Activated naive CD4-positive, alpha-beta T cell treated with anti-CD3 and anti-CD28 coated beads for 36 hours (primary cell): ENCODE measurements around the gene TENM4. TPM values are rescaled to one million over a fixed set of nuclear protein-coding genes. Genes with fewer than 3 reads are reported as not detected.

Experiments used
- CTCF ChIA-PET: fragments of 350-600 bp; sonication (Branson Sonifier 250); formaldehyde crosslinking; loops from one replicate; lab custom pipeline; 2021; ENCODE audit warnings: antibody characterized with exemption; lab: Charles Lee
- DNase-seq: peaks from one replicate; pipeline ENCODE4 v3.0.0-alpha.2; 2020
- H3K27ac Mint-ChIP-seq: one replicate; pipeline ENCODE4 v1.8.0; 2021; ENCODE audit warnings: mild to moderate bottlenecking, mixed read lengths
- H3K27me3 Mint-ChIP-seq: one replicate; pipeline ENCODE4 v1.8.0; 2021; ENCODE audit warnings: low read depth, mixed read lengths
- H3K36me3 Mint-ChIP-seq: one replicate; pipeline ENCODE4 v1.8.0; 2021; ENCODE audit warnings: low read depth, mixed read lengths
- H3K4me1 Mint-ChIP-seq: one replicate; pipeline ENCODE4 v1.8.0; 2021; ENCODE audit warnings: low read depth, mixed read lengths
- H3K4me3 Mint-ChIP-seq: one replicate; pipeline ENCODE4 v1.8.0; 2021; ENCODE audit warnings: mild to moderate bottlenecking, moderate library complexity, mixed read lengths
- H3K9me3 Mint-ChIP-seq: one replicate; pipeline ENCODE4 v1.8.0; 2021; ENCODE audit warnings: mixed read lengths
- intact Hi-C: fragments of 100-400 bp; cut with micrococcal nuclease; formaldehyde crosslinking; loops from one replicate; pipeline ENCODE4 v1.15.1; 2023
- total RNA-seq, 2 experiments: library from RNA; stranded (reverse); gene quantifications; one replicate each; pipeline ENCODE4 v1.2.3, GENCODE V29; 2021

Gene TENM4
- total RNA-seq, 2 experiments from 2014 or later: not detected

DNA sequence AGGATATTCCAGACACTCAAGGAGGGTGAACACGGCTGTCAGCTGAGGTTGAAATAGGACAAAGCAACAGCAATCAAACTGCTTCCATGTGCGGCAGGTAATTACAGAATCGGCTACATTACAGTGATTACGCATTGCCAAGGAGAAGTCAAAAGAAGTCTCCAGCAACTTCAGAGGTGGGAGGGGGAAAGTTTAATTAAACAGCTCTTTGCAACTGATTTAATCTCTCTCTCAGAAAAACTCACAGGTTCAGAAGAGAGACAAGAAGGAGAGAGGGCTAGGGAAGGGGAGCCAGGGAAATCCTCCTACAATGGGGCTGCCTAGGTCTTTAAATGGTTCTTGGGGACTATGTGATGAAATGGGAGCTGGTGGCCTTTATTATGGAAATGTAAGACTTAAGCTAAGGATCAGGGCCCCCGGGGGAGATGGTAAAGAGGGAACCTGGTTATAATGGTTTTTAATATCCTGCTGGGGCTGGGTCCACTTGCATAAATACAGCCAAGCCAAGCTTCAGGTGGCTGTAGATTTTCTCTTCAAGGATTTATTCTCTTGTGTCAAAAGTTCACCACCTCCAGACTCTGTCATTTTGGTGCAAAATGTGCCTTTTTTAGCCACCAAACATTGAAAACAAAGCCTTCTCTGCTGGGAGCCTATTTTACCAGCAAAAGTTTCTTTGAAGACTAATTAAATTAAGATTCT lies 511.5 kb downstream of the TENM4 start:
- no peaks in the 10 kb centered on the region for H3K36me3 Mint-ChIP-seq
- H3K9me3 Mint-ChIP-seq: no peaks in the 10 kb centered on the region
- no peak for DNase-seq
- no peak overlapping the region for H3K27ac Mint-ChIP-seq
- H3K27me3 Mint-ChIP-seq: no peaks in the 10 kb centered on the region
- no peaks in the 10 kb centered on the region for H3K4me1 Mint-ChIP-seq
- intact Hi-C loops: no loop called here
- no peak overlapping the region for H3K4me3 Mint-ChIP-seq
- CTCF ChIA-PET: interaction anchor here (0.6 kb wide), 1 partner anchor 101 kb away, joined by 3 read pairs; no protein-coding TSS in a partner anchor

DNA sequence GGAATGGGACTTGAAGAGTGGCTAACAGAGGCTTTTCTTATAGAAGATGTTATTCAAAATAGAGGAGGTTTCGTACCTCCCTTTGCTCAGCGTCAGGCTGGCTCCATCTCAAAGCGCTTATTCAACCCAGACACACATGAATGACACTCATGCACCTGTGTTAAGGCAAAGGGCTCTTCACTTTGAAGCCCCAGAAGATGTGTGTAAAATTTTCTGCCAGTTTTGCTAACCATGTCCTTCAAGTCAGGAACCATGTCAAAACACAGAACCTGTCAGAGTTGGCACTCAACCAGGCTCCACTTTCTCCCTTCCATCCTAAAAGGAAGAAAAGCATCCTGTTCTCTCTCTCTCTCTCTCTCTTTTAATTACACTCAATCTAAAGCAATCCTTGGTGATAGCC lies 513.3 kb downstream of the TENM4 start:
- intact Hi-C loops: no loop called here
- Mint-ChIP-seq H3K4me1 (no peaks in the 10 kb centered on the region), H3K36me3 (no peaks in the 10 kb centered on the region), H3K27me3 (no peaks in the 10 kb centered on the region), H3K4me3 (no peak overlapping the region), H3K27ac (no peak overlapping the region), H3K9me3 (no peaks in the 10 kb centered on the region)
- CTCF ChIA-PET: no interaction called here
- no peak for DNase-seq

DNA sequence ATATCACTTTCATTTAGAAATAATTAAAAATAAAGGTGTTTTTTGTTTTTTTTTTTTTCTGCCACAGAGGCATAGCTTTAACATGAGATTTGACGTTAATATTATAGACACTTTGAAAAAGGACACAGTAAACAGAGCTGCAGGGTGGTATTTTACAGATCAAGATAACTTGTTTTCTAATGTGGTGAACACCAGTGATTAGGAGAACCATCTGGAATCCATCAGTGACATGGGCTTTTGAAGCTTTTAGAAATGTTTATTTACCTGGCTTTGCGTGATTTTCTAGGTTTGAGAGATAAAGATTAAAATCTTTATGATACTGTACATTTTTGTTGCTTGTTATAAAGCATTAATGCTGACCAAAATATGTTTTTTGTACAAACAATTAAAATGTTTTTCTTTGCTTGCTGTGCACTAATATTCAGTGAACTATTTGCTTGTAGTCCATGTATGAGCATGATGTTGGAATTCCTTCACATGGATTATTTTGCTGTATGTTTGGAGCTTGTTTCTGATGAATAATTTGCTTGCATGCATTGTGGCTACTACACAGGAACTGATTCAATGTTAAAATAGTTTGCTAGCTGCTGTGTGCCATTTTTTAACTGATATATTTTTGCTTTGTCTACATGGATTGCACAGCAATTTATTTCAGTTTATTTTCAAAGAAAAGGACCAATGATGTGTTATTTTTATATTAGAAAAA lies 514.0 kb downstream of the TENM4 start:
- DNase-seq: no peak
- Mint-ChIP-seq H3K27ac (no peak overlapping the region), H3K9me3 (no peaks in the 10 kb centered on the region), H3K36me3 (no peaks in the 10 kb centered on the region), H3K4me3 (no peak overlapping the region), H3K4me1 (no peaks in the 10 kb centered on the region), H3K27me3 (no peaks in the 10 kb centered on the region)
- intact Hi-C loops: no loop called here
- CTCF ChIA-PET: no interaction called here

DNA sequence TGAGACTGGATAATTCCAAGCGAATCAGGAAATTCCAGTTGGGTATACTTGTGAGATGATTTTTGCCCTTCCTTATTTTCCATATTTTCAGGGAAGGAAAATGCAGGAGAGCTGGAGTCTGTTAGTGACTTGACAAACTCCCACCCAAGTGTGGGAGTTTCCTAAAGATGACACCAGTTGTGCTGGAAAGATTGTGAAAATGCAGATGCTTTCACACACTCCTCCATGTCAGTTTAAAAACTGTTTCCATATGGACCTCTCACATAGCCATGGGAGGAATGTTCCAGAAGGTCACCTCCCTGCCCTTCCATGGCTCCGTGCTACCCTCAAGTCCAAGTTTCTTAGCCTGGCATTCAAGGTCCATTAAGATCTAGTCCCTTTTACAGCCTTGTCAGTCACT lies 515.4 kb downstream of the TENM4 start:
- H3K4me1 Mint-ChIP-seq: no peaks in the 10 kb centered on the region
- no peaks in the 10 kb centered on the region for H3K36me3 Mint-ChIP-seq
- H3K27me3 Mint-ChIP-seq: peaks cover 3% of the 10 kb centered on the region
- H3K4me3 Mint-ChIP-seq: no peak overlapping the region
- CTCF ChIA-PET: no interaction called here
- no peak overlapping the region for H3K27ac Mint-ChIP-seq
- H3K9me3 Mint-ChIP-seq: no peaks in the 10 kb centered on the region
- no peak for DNase-seq
- intact Hi-C loops: no loop called here

DNA sequence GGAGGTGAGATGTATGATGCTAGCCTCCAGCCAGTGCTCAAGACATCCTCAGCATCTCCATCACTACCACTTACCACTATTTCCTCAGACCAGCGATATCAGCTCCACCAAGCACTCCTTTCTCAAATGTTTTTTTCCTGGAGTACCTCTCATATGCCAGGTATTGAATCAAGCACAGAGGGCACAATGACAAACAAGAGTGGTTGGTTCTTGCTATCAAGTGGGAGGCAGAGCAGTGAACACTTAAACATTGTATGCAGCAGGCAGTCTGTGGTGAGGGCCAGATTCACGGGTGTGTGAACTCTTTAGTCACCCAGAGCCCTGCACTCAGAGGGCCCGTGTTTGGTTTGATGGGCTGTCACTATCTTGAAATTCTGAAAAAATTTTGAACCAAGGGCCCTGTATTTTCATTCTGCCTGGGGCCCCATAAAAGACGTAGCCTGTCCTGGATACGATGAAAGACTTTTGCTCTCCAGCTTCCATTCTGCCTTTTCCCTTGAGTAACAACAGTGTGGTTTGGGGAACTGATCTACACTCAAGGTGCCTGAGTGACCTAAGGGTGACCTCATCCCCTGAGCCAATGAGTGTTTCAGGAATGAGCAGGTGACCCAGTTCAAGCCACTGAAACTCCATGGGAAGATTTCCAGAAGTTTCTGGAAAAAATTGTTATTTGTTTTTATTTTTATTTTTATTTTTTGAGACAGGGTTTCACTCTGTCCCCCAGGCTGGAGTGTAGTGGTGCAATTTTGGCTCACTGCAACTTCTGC lies 517.8 kb downstream of the TENM4 start:
- no peaks in the 10 kb centered on the region for H3K36me3 Mint-ChIP-seq
- no peak overlapping the region for H3K27ac Mint-ChIP-seq
- CTCF ChIA-PET: interaction anchor here (0.6 kb wide), 1 partner anchor 277 kb away, joined by 3 read pairs; no protein-coding TSS in a partner anchor
- H3K4me3 Mint-ChIP-seq: no peak overlapping the region
- no peak for DNase-seq
- no peaks in the 10 kb centered on the region for H3K4me1 Mint-ChIP-seq
- H3K9me3 Mint-ChIP-seq: no peaks in the 10 kb centered on the region
- peaks cover 3% of the 10 kb centered on the region for H3K27me3 Mint-ChIP-seq
- intact Hi-C loops: no loop called here

DNA sequence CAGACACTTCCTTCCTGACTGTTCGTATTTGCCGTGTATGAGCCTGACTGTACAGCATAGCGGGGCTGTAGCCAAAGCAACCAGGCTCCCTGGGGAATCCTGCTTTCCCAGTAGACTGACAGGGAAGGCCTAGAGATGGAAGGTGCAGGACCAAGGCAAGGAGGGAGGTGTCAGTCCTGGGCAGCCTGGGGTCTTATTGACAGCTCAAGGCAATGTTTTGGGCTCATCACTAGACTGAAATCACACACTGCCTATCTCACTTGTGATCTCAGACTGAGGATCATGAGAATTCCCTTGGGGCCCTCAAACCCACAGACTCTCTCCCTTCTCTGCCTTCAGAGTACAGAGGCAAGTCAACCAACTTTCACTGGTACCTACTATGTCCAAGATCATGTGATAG lies 519.3 kb downstream of the TENM4 start:
- DNase-seq: no peak
- Mint-ChIP-seq H3K27me3 (peaks cover 3% of the 10 kb centered on the region), H3K4me3 (no peak overlapping the region), H3K36me3 (no peaks in the 10 kb centered on the region), H3K27ac (no peak overlapping the region), H3K9me3 (no peaks in the 10 kb centered on the region), H3K4me1 (no peaks in the 10 kb centered on the region)
- intact Hi-C loops: no loop called here
- CTCF ChIA-PET: no interaction called here

DNA sequence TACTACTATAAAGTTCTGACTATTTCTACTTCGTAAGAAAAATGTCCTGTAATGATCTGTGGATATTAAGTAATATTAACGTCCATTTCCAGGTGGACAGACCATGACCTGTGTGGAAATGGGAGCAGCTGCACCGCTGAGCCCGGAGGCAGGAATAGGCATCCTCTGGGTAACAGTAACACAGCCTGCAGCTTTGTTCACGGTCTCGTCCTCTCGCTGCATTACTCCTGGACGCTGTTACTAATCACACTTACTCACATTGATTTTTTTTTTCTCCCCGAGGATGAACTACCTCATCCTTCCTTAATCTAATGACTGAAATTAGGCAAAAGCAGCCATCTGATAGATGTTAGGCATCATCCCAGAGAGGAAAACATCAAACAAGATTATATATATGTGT lies 520.5 kb downstream of the TENM4 start:
- CTCF ChIA-PET: no interaction called here
- intact Hi-C loops: no loop called here
- no peak for DNase-seq
- no peaks in the 10 kb centered on the region for H3K9me3 Mint-ChIP-seq
- no peaks in the 10 kb centered on the region for H3K4me1 Mint-ChIP-seq
- no peak overlapping the region for H3K27ac Mint-ChIP-seq
- no peaks in the 10 kb centered on the region for H3K36me3 Mint-ChIP-seq
- H3K27me3 Mint-ChIP-seq: peaks cover 3% of the 10 kb centered on the region
- H3K4me3 Mint-ChIP-seq: no peak overlapping the region

DNA sequence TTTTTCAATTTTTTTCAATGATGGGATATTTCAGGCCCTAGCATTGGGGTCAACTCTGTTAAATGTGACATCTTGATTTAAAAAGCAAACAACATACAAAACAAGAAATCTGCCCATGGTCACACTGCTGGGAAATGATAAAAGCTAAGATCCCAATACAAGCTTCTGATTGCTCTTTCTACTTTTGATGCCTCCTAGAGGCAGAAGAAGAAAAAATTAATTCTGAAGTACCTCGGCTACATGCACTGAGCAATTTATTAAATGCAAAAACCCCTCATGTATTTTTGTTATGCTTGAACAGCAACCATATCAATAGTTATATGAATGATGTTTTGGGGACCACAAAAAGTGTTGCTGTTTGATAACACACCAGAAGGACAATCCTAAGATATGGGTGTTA lies 524.1 kb downstream of the TENM4 start:
- Mint-ChIP-seq H3K27ac (no peak overlapping the region), H3K36me3 (no peaks in the 10 kb centered on the region), H3K4me3 (no peak overlapping the region), H3K27me3 (peaks cover 3% of the 10 kb centered on the region), H3K9me3 (no peaks in the 10 kb centered on the region), H3K4me1 (no peaks in the 10 kb centered on the region)
- intact Hi-C loops: no loop called here
- DNase-seq: no peak
- CTCF ChIA-PET: no interaction called here

DNA sequence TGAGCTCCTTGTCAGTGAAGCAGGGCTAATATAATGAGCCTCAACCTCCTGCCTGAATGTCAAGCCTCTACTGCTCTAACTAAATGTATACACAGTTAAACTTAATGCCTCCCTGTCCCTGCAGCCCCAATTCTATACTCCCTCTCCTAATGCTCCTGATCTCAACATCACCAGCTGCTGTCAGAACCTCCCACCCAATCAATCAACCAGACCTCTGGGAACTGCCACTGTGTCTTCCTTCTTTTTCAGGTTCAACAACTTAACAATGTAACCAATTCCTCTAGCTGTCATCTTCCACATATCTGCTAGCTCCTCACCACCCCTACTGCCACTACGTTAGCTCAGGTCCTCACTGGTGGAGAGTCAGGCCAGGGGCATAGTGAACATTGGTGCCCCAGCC lies 526.3 kb downstream of the TENM4 start:
- Mint-ChIP-seq H3K9me3 (no peaks in the 10 kb centered on the region), H3K27ac (no peak overlapping the region), H3K36me3 (no peaks in the 10 kb centered on the region), H3K4me1 (no peaks in the 10 kb centered on the region), H3K4me3 (no peak overlapping the region), H3K27me3 (no peaks in the 10 kb centered on the region)
- intact Hi-C loops: no loop called here
- CTCF ChIA-PET: no interaction called here
- DNase-seq: no peak

DNA sequence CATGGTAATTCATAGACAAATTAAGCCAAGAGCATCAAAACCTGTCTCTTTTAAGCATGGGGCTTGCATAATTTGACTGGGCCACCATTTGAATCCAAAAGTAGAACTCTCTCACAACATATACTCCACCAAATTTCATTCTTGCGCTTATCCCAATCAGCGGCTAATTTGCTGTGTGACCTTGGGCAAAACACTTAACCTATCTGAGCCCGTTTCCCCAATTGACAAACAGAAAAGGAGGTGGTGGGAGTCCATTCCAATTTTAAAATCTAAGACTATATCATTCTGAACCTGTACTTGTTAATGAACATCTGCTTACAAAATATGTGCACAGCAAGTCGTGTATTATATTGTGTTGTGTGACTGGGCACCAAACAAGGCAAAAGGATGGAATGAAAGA lies 528.1 kb downstream of the TENM4 start:
- H3K27me3 Mint-ChIP-seq: no peaks in the 10 kb centered on the region
- no peaks in the 10 kb centered on the region for H3K9me3 Mint-ChIP-seq
- intact Hi-C loops: no loop called here
- no peak for DNase-seq
- no peak overlapping the region for H3K27ac Mint-ChIP-seq
- no peaks in the 10 kb centered on the region for H3K36me3 Mint-ChIP-seq
- no peaks in the 10 kb centered on the region for H3K4me1 Mint-ChIP-seq
- CTCF ChIA-PET: no interaction called here
- H3K4me3 Mint-ChIP-seq: no peak overlapping the region

DNA sequence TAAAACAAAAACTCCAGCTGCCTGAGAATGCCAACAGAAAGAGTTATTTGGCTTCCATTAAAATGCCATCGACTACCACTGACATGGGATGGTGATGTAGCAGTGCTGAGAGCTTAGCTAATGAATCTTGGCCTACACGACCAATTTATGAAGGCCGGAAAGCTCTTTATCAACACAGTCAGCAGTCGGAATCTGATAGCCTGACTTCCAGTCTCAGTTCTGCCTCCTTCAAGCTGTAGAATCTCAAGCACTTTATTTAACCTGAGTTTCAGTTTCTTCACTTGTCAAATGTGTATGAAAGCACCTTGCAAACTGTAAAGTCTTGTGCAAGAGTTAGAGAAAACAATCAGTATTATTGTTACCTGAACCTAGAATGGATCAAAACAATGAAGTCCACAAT lies 530.5 kb downstream of the TENM4 start:
- H3K4me3 Mint-ChIP-seq: no peak overlapping the region
- H3K27me3 Mint-ChIP-seq: no peaks in the 10 kb centered on the region
- H3K9me3 Mint-ChIP-seq: no peaks in the 10 kb centered on the region
- H3K36me3 Mint-ChIP-seq: no peaks in the 10 kb centered on the region
- CTCF ChIA-PET: no interaction called here
- no peaks in the 10 kb centered on the region for H3K4me1 Mint-ChIP-seq
- intact Hi-C loops: no loop called here
- DNase-seq: no peak
- H3K27ac Mint-ChIP-seq: no peak overlapping the region

DNA sequence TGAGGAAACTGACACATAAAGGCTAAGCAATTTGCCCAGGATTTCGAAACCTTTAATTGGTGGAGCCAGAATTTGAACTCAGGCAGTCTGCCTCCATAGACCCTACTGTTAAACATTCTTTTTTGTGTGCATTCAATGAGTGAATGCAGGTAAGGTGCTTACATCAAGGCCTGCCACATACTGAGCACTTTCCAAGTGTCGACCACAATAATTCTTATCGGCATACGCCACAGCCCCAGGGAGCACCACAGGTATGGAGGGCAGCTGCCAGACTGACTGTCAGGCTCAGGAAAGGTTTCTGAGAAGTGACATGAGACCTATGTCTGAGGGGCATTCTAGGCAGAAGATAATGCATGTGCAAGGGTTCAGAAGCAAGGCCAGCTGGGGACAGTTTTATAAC lies 531.4 kb downstream of the TENM4 start:
- intact Hi-C loops: no loop called here
- H3K9me3 Mint-ChIP-seq: no peaks in the 10 kb centered on the region
- no peaks in the 10 kb centered on the region for H3K36me3 Mint-ChIP-seq
- H3K4me3 Mint-ChIP-seq: no peak overlapping the region
- H3K4me1 Mint-ChIP-seq: no peaks in the 10 kb centered on the region
- CTCF ChIA-PET: interaction anchor here (0.5 kb wide), 1 partner anchor 233 kb away, joined by 3 read pairs; no protein-coding TSS in a partner anchor
- H3K27me3 Mint-ChIP-seq: no peaks in the 10 kb centered on the region
- DNase-seq: no peak
- no peak overlapping the region for H3K27ac Mint-ChIP-seq
